C4-2B (cell line): ENCODE results near the gene RIT1.

ENCODE experiments used
- CTCF ChIP-seq: fragments of 450-650 bp; conservative IDR thresholded peaks from 2 replicates; pipeline ENCODE4 v1.5.1; 2017; ENCODE audit warnings: mild to moderate bottlenecking
- ZFX ChIP-seq: fragments of 450-650 bp; IDR thresholded peaks from 2 replicates; pipeline ENCODE4 v1.6.1; 2017

GRCh38 chr1:155946633-155947219, 35.6 kb upstream of the RIT1 start:
- no peak for TF ChIP-seq ZFX
- TF ChIP-seq CTCF, result no peak
